KOPT-K1 (cell line): ENCODE measurements around the gene TTLL11.

Experiments used
- H3K27ac ChIP-seq: fragments of 200-600 bp; sonication (generic); 2 replicates; pipeline ENCODE4 v1.5.1; 2016; ENCODE audit warnings: antibody characterized with exemption, mild to moderate bottlenecking, low read depth, low read length; ENCODE audit not compliant: poor library complexity, severe bottlenecking
- H3K36me3 ChIP-seq: fragments of 200-600 bp; sonication (generic); 2 replicates; pipeline ENCODE4 v1.5.1; 2017; ENCODE audit warnings: antibody characterized with exemption, mild to moderate bottlenecking, low read length, moderate library complexity; ENCODE audit not compliant: insufficient read depth
- H3K9me3 ChIP-seq: fragments of 200-600 bp; sonication (generic); 2 replicates; pipeline ENCODE4 v1.5.1; 2017; ENCODE audit warnings: antibody characterized with exemption, low read length, mild to moderate bottlenecking; ENCODE audit not compliant: insufficient read depth, poor library complexity, severe bottlenecking

The TTLL11 gene

GRCh38 chr9:122092611-122093506 lies at the start of gene TTLL11:
TTLL11 (minus strand) TSS chr9:122093308; CDS start chr9:122093148, 160 bp downstream.
- no peaks in the 10 kb centered on the region for H3K9me3 ChIP-seq
- peak within 1 kb of the TSS; percentile 45 for H3K27ac ChIP-seq
- no peaks in the 10 kb centered on the region for H3K36me3 ChIP-seq

- Histone ChIP-seq H3K9me3 (no peaks in the 10 kb centered on the region), H3K36me3 (peaks cover 49% of the 10 kb centered on the region)
Measured at GRCh38 chr9:122141671-122142070, 48.6 kb upstream of the TTLL11 start.

GRCh38 chr9:122140368-122141193 lies 47.5 kb upstream of the TTLL11 start:
- H3K36me3 ChIP-seq, result peaks cover 38% of the 10 kb centered on the region
- H3K27ac ChIP-seq, result no peak overlapping the region
- no peaks in the 10 kb centered on the region for H3K9me3 ChIP-seq

More at GRCh38 chr9:122141671-122142070, 48.6 kb upstream of the TTLL11 start:
- no peak overlapping the region for H3K27ac ChIP-seq

GRCh38 chr9:122138560-122139268 lies 45.6 kb upstream of the TTLL11 start:
- H3K36me3 ChIP-seq, result peaks cover 19% of the 10 kb centered on the region
- no peaks in the 10 kb centered on the region for H3K9me3 ChIP-seq
- no peak overlapping the region for H3K27ac ChIP-seq

- Histone ChIP-seq H3K9me3 (no peaks in the 10 kb centered on the region), H3K36me3 (no peaks in the 10 kb centered on the region), H3K27ac (no peak overlapping the region)
Measured at GRCh38 chr9:122135529-122135859, 42.4 kb upstream of the TTLL11 start.

GRCh38 chr9:122134822-122135528 lies 41.9 kb upstream of the TTLL11 start:
- Histone ChIP-seq H3K27ac (no peak overlapping the region), H3K36me3 (no peaks in the 10 kb centered on the region), H3K9me3 (no peaks in the 10 kb centered on the region)

- H3K36me3 ChIP-seq, result no peaks in the 10 kb centered on the region
- no peak overlapping the region for H3K27ac ChIP-seq
Measured at GRCh38 chr9:122133984-122134535, 41.0 kb upstream of the TTLL11 start.

GRCh38 chr9:122133263-122133983 lies 40.3 kb upstream of the TTLL11 start:
- no peaks in the 10 kb centered on the region for H3K9me3 ChIP-seq
- no peak overlapping the region for H3K27ac ChIP-seq
- no peaks in the 10 kb centered on the region for H3K36me3 ChIP-seq

More at GRCh38 chr9:122133984-122134535, 41.0 kb upstream of the TTLL11 start:
- no peaks in the 10 kb centered on the region for H3K9me3 ChIP-seq

GRCh38 chr9:122132539-122132938 lies 39.4 kb upstream of the TTLL11 start:
- H3K27ac ChIP-seq, result no peak overlapping the region
- no peaks in the 10 kb centered on the region for H3K9me3 ChIP-seq
- H3K36me3 ChIP-seq, result no peaks in the 10 kb centered on the region

- no peaks in the 10 kb centered on the region for H3K9me3 ChIP-seq
- H3K27ac ChIP-seq, result no peak overlapping the region
Measured at GRCh38 chr9:122131401-122132001, 38.4 kb upstream of the TTLL11 start.

GRCh38 chr9:122130837-122131236 lies 37.7 kb upstream of the TTLL11 start:
- H3K27ac ChIP-seq, result no peak overlapping the region
- H3K9me3 ChIP-seq, result no peaks in the 10 kb centered on the region
- no peaks in the 10 kb centered on the region for H3K36me3 ChIP-seq

More at GRCh38 chr9:122131401-122132001, 38.4 kb upstream of the TTLL11 start:
- no peaks in the 10 kb centered on the region for H3K36me3 ChIP-seq

GRCh38 chr9:122129969-122130368 lies 36.9 kb upstream of the TTLL11 start:
- Histone ChIP-seq H3K9me3 (no peaks in the 10 kb centered on the region), H3K27ac (no peak overlapping the region), H3K36me3 (no peaks in the 10 kb centered on the region)

GRCh38 chr9:122128969-122129343 lies 35.8 kb upstream of the TTLL11 start:
- Histone ChIP-seq H3K27ac (no peak overlapping the region), H3K36me3 (no peaks in the 10 kb centered on the region), H3K9me3 (no peaks in the 10 kb centered on the region)
